HEK293 (cell line): ENCODE measurements around the gene ECI1.

ENCODE experiments used
- CTCF ChIA-PET: fragments of 350-600 bp; formaldehyde crosslinking; extraction: SDS; loops from one replicate; lab custom pipeline; 2021; ENCODE audit warnings: antibody characterized with exemption; lab: Yijun Ruan, JAX
- POLR2A ChIA-PET: fragments of 300-600 bp; formaldehyde crosslinking; extraction: SDS; loops from one replicate; lab custom pipeline; 2020; ENCODE audit warnings: antibody characterized with exemption, inconsistent platforms; lab: Yijun Ruan, JAX
- H3K27ac ChIP-seq: fragments of 200-500 bp; sonication (Bioruptor generic); 2 replicates; pipeline ENCODE4 v1.5.1; 2014; ENCODE audit warnings: low read depth, low read length, control low read depth, inconsistent platforms; ENCODE audit errors: extremely low read depth
- H3K36me3 ChIP-seq, 2 experiments: fragments of 200-500 bp in 1 of 2; sonication (Bioruptor generic) in 1 of 2; 1 replicate in 1 of 2; 2 replicates in 1 of 2; pipeline ENCODE4 v1.5.1; 2014 to 2017; ENCODE audit warnings: inconsistent platforms in 2 of 2, low read length in 2 of 2; ENCODE audit not compliant: control insufficient read depth in 2 of 2, insufficient read depth in 1 of 2
- H3K4me1 ChIP-seq: fragments of 200-500 bp; sonication (Bioruptor generic); 2 replicates; pipeline ENCODE4 v1.5.1; 2014; ENCODE audit warnings: mild to moderate bottlenecking, low read length, inconsistent platforms; ENCODE audit not compliant: control insufficient read depth, insufficient read depth
- H3K4me3 ChIP-seq: 2 replicates; pipeline ENCODE4 v1.5.1; 2011; ENCODE audit warnings: low read depth, mild to moderate bottlenecking, control low read depth, low read length, moderate library complexity
- H3K9me3 ChIP-seq: fragments of 200-500 bp; sonication (Bioruptor generic); 2 replicates; pipeline ENCODE4 v1.5.1; 2014; ENCODE audit warnings: low read depth, low read length, inconsistent platforms; ENCODE audit not compliant: control insufficient read depth, insufficient read depth
- BCL11A ChIP-seq: fragments of 450-650 bp; formaldehyde crosslinking; IDR thresholded peaks from 2 replicates; pipeline ENCODE4 v1.5.1; 2016; ENCODE audit warnings: low read depth, missing biosample characterization, missing genetic modification characterization
- EGR2 ChIP-seq: fragments of 450-650 bp; formaldehyde crosslinking; IDR thresholded peaks from 2 replicates; pipeline ENCODE4 v1.5.1; 2016; ENCODE audit warnings: low read depth, missing biosample characterization, missing genetic modification characterization
- FEZF1 ChIP-seq: fragments of 450-650 bp; formaldehyde crosslinking; IDR thresholded peaks from 2 replicates; pipeline ENCODE4 v1.5.1; 2016; ENCODE audit warnings: missing biosample characterization, missing genetic modification characterization
- GLI4 ChIP-seq: fragments of 450-650 bp; formaldehyde crosslinking; IDR thresholded peaks from 2 replicates; pipeline ENCODE4 v1.5.1; 2016; ENCODE audit warnings: missing biosample characterization, missing genetic modification characterization
- HOXA7 ChIP-seq: sonication (generic); formaldehyde crosslinking; IDR thresholded peaks from 2 replicates; pipeline ENCODE4 v1.8.1; 2022; ENCODE audit warnings: missing genetic modification reagents, borderline replicate concordance
- HOXC10 ChIP-seq: sonication (generic); formaldehyde crosslinking; IDR thresholded peaks from 2 replicates; pipeline ENCODE4 v1.8.1; 2023; ENCODE audit warnings: mild to moderate bottlenecking, missing genetic modification reagents
- MYNN ChIP-seq: fragments of 450-650 bp; formaldehyde crosslinking; IDR thresholded peaks from 2 replicates; pipeline ENCODE4 v1.5.1; 2016; ENCODE audit warnings: missing biosample characterization, missing genetic modification characterization, borderline replicate concordance
- OVOL3 ChIP-seq: fragments of 450-650 bp; formaldehyde crosslinking; IDR thresholded peaks from 2 replicates; pipeline ENCODE4 v1.5.1; 2016; ENCODE audit warnings: missing biosample characterization, missing genetic modification characterization
- PRDM1 ChIP-seq: fragments of 450-650 bp; formaldehyde crosslinking; IDR thresholded peaks from 2 replicates; pipeline ENCODE4; 2016; ENCODE audit warnings: missing biosample characterization, missing genetic modification characterization
- SETDB1 ChIP-seq: IDR thresholded peaks from one replicate; pipeline ENCODE4 v1.6.1; 2017; ENCODE audit warnings: mild to moderate bottlenecking, low read length, moderate library complexity, mixed read lengths; ENCODE audit not compliant: insufficient read length
- YY2 ChIP-seq: fragments of 450-650 bp; formaldehyde crosslinking; IDR thresholded peaks from 2 replicates; pipeline ENCODE4 v1.5.1; 2016; ENCODE audit warnings: missing biosample characterization, missing genetic modification characterization
- ZBTB11 ChIP-seq: fragments of 450-650 bp; formaldehyde crosslinking; conservative IDR thresholded peaks from 2 replicates; pipeline ENCODE4 v1.5.1; 2016; ENCODE audit warnings: low read depth, missing biosample characterization, missing genetic modification characterization
- ZBTB21 ChIP-seq: fragments of 450-650 bp; formaldehyde crosslinking; IDR thresholded peaks from 2 replicates; pipeline ENCODE4 v1.5.1; 2017; ENCODE audit warnings: missing biosample characterization, missing genetic modification characterization
- ZNF138 ChIP-seq: fragments of 450-650 bp; formaldehyde crosslinking; IDR thresholded peaks from 2 replicates; pipeline ENCODE4 v1.5.1; 2016; ENCODE audit warnings: missing biosample characterization, missing genetic modification characterization, borderline replicate concordance
- ZNF148 ChIP-seq: fragments of 450-650 bp; formaldehyde crosslinking; IDR thresholded peaks from 2 replicates; pipeline ENCODE4 v1.5.0; 2017; ENCODE audit warnings: missing biosample characterization, missing genetic modification characterization, borderline replicate concordance
- ZNF266 ChIP-seq: fragments of 450-650 bp; formaldehyde crosslinking; IDR thresholded peaks from 2 replicates; pipeline ENCODE4 v1.5.1; 2016; ENCODE audit warnings: missing biosample characterization, missing genetic modification characterization, low read depth
- ZNF302 ChIP-seq: fragments of 450-650 bp; formaldehyde crosslinking; IDR thresholded peaks from 2 replicates; pipeline ENCODE4 v1.5.1; 2016; ENCODE audit warnings: missing biosample characterization, missing genetic modification characterization, low read depth
- ZNF391 ChIP-seq: fragments of 450-650 bp; formaldehyde crosslinking; IDR thresholded peaks from 2 replicates; pipeline ENCODE4 v1.5.1; 2016; ENCODE audit warnings: low read depth, missing biosample characterization, missing genetic modification characterization, borderline replicate concordance
- ZNF426 ChIP-seq: fragments of 450-650 bp; formaldehyde crosslinking; IDR thresholded peaks from 2 replicates; pipeline ENCODE4 v1.5.1; 2017; ENCODE audit warnings: missing biosample characterization, missing genetic modification characterization, mild to moderate bottlenecking, inconsistent platforms, moderate library complexity
- ZNF571 ChIP-seq: fragments of 450-650 bp; formaldehyde crosslinking; IDR thresholded peaks from 2 replicates; pipeline ENCODE4 v1.5.0; 2017; ENCODE audit warnings: missing biosample characterization, missing genetic modification characterization
- ZNF585B ChIP-seq: fragments of 450-650 bp; formaldehyde crosslinking; IDR thresholded peaks from 2 replicates; pipeline ENCODE4 v1.5.1; 2016; ENCODE audit warnings: missing biosample characterization, missing genetic modification characterization
- ZNF624 ChIP-seq: fragments of 450-650 bp; formaldehyde crosslinking; IDR thresholded peaks from 2 replicates; pipeline ENCODE4 v1.5.1; 2017; ENCODE audit warnings: missing biosample characterization, missing genetic modification characterization
- ZNF626 ChIP-seq: fragments of 450-650 bp; sonication (Bioruptor Pico); formaldehyde crosslinking; IDR thresholded peaks from 2 replicates; pipeline ENCODE4 v1.5.1; 2018; ENCODE audit warnings: missing biosample characterization, missing genetic modification characterization, inconsistent platforms
- ZNF629 ChIP-seq: fragments of 450-650 bp; formaldehyde crosslinking; IDR thresholded peaks from 2 replicates; pipeline ENCODE4 v1.5.1; 2017; ENCODE audit warnings: missing biosample characterization, missing genetic modification characterization
- ZNF658 ChIP-seq: fragments of 450-650 bp; formaldehyde crosslinking; IDR thresholded peaks from 2 replicates; pipeline ENCODE4; 2016; ENCODE audit warnings: missing biosample characterization, missing genetic modification characterization
- ZNF664 ChIP-seq: fragments of 450-650 bp; formaldehyde crosslinking; IDR thresholded peaks from 2 replicates; pipeline ENCODE4 v1.5.1; 2016; ENCODE audit warnings: missing biosample characterization, missing genetic modification characterization
- ZNF768 ChIP-seq: fragments of 450-650 bp; formaldehyde crosslinking; IDR thresholded peaks from 2 replicates; pipeline ENCODE4 v1.5.1; 2018; ENCODE audit warnings: missing biosample characterization, mild to moderate bottlenecking, missing genetic modification characterization
- ZNF843 ChIP-seq: fragments of 450-650 bp; formaldehyde crosslinking; IDR thresholded peaks from 2 replicates; pipeline ENCODE4 v1.5.1; 2016; ENCODE audit warnings: missing biosample characterization, missing genetic modification characterization
- ZSCAN4 ChIP-seq: fragments of 450-650 bp; formaldehyde crosslinking; IDR thresholded peaks from 2 replicates; pipeline ENCODE4 v1.5.1; 2017; ENCODE audit warnings: missing biosample characterization, missing genetic modification characterization
- ZXDB ChIP-seq: fragments of 450-650 bp; formaldehyde crosslinking; IDR thresholded peaks from 2 replicates; pipeline ENCODE4 v1.5.1; 2016; ENCODE audit warnings: missing biosample characterization, missing genetic modification characterization
- TF ChIP-seq, protein P1 (sequence below): fragments of 450-650 bp; formaldehyde crosslinking; IDR thresholded peaks from 2 replicates; pipeline ENCODE4 v1.5.1; 2016; ENCODE audit warnings: missing biosample characterization, missing genetic modification characterization, borderline replicate concordance

Gene ECI1

GRCh38 chr16:2250652-2251295, 613 bp downstream of the ECI1 start:
- POLR2A ChIA-PET: interaction anchor here (0.6 to 3.7 kb wide), 26 partner anchors 9 to 286 kb away, joined by 3 to 48 read pairs (median 8); partner anchors contain the start of genes AMDHD2, CCNF, DNASE1L2 and E4F1
- H3K36me3 ChIP-seq: peaks cover 36 to 56% of the 10 kb centered on the region in 2 experiments
- peak overlapping the region; percentile 91 for H3K27ac ChIP-seq
- peak overlapping the region; percentile 78 for H3K4me3 ChIP-seq
- no peaks in the 10 kb centered on the region for H3K9me3 ChIP-seq
- CTCF ChIA-PET: interaction anchor here (0.6 to 1.9 kb wide), 7 partner anchors 10 to 218 kb away, joined by 3 to 14 read pairs (median 3); partner anchors contain the start of gene TRAF7
- peaks cover 7% of the 10 kb centered on the region for H3K4me1 ChIP-seq
- TF ChIP-seq ZNF768 (tag by site-specific recombination) (no peak), ZSCAN4 (tag by site-specific recombination) (no peak), PRDM1 (tag by site-specific recombination) (no peak), ZNF148 (tag by site-specific recombination) (no peak), ZNF629 (tag by site-specific recombination) (no peak), ZXDB (tag by site-specific recombination) (0 out of 2 replicates have a peak, but pooled peaks have one; percentile 17), HOXA7 (CRISPR knock-in tag) (no peak), YY2 (tag by site-specific recombination) (no peak), ZNF391 (tag by site-specific recombination) (0 out of 2 replicates have a peak, but pooled peaks have one; percentile 44), FEZF1 (tag by site-specific recombination) (no peak), ZNF266 (no peak), ZNF626 (tag by site-specific recombination) (no peak), ZNF302 (no peak), ZNF664 (tag by site-specific recombination) (no peak), ZNF426 (tag by site-specific recombination) (no peak), ZNF138 (tag by site-specific recombination) (no peak), HOXC10 (CRISPR knock-in tag) (no peak), ZNF571 (tag by site-specific recombination) (no peak), ZNF658 (tag by site-specific recombination) (no peak), GLI4 (tag by site-specific recombination) (no peak), BCL11A (tag by site-specific recombination) (no peak), ZBTB11 (tag by site-specific recombination) (no peak), ZNF843 (tag by site-specific recombination) (no peak), SETDB1 (no peak), ZBTB21 (tag by site-specific recombination) (no peak), OVOL3 (tag by site-specific recombination) (no peak), ZNF624 (tag by site-specific recombination) (no peak), ZNF585B (tag by site-specific recombination) (no peak), MYNN (peak; percentile 9; the same call in 1 of the 2 replicates), EGR2 (tag by site-specific recombination) (peak; percentile 64)
- TF ChIP-seq, protein P1, sequence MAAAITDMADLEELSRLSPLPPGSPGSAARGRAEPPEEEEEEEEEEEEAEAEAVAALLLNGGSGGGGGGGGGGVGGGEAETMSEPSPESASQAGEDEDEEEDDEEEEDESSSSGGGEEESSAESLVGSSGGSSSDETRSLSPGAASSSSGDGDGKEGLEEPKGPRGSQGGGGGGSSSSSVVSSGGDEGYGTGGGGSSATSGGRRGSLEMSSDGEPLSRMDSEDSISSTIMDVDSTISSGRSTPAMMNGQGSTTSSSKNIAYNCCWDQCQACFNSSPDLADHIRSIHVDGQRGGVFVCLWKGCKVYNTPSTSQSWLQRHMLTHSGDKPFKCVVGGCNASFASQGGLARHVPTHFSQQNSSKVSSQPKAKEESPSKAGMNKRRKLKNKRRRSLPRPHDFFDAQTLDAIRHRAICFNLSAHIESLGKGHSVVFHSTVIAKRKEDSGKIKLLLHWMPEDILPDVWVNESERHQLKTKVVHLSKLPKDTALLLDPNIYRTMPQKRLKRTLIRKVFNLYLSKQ (tag by site-specific recombination): no peak
